Measurements from ENCODE around the gene TMPRSS2. TPM values are rescaled to one million over a fixed set of nuclear protein-coding genes. Genes with fewer than 3 reads are reported as not detected.

TMPRSS2 gene
- total RNA-seq, 1 experiment from 2014 or later, result 2.6 TPM

DNA sequence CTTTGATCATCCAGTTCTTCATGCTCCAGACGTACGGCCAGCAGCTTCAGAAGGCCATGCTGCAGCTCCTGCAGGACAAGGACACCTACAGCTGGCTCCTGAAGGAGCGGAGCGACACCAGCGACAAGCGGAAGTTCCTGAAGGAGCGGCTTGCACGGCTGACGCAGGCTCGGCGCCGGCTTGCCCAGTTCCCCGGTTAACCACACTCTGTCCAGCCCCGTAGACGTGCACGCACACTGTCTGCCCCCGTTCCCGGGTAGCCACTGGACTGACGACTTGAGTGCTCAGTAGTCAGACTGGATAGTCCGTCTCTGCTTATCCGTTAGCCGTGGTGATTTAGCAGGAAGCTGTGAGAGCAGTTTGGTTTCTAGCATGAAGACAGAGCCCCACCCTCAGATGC is 49.4 kb downstream of the TMPRSS2 start:
- Histone ChIP-seq H3K4me3 (ENCODE audit: insufficient read depth, low read depth, low read length) (no peak overlapping the region), H3K27me3 (ENCODE audit: control insufficient read depth, insufficient read depth, low read length) (no peaks in the 10 kb centered on the region), H3K36me3 (replicated peaks; ENCODE audit: control insufficient read depth, insufficient read depth, low read length) (no peaks in the 10 kb centered on the region)
- DNase-seq, result no peak

DNA sequence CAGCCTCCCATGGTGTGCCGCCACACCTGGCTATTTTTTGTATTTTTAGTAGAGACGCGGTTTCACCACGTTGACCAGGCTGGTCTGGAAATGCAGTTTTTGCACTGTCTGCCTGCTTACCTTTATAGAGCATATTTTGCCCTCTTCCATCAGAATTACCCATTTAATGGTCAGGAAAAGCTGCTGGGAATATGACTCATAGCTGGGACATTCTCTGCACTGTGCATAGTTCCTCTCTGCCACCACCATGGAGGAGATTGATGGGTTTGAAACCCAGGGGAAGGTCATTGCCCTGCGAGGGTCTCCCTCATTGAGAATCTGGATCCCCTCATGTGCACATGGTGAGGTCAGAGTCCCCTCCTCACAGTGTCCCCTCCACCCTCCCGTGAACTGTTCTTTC is 49.8 kb downstream of the TMPRSS2 start:
- Histone ChIP-seq H3K36me3 (replicated peaks; ENCODE audit: control insufficient read depth, insufficient read depth, low read length) (no peaks in the 10 kb centered on the region), H3K27me3 (ENCODE audit: control insufficient read depth, insufficient read depth, low read length) (no peaks in the 10 kb centered on the region), H3K4me3 (ENCODE audit: insufficient read depth, low read depth, low read length) (no peak overlapping the region)
- DNase-seq, result no peak

DNA sequence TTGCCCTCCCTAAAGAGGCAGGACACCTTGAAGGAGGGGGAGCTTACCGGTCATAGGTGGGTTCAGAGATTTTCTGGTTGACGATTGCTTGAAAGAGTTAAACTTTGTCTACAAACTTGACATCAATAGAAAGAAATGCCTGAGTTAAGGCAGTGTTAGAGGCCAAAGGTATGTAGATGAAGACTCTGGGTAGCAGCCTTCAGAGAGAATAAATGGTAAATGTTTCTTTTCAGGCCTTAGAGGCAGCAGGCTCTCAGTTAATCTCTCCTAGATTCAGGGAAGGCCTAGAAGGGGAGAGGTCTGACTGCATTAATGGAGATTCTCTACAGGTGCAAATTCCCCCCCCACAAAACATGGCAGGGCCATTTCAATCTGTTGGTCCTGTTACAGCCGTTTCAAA is 54.2 kb downstream of the TMPRSS2 start:
- DNase-seq, result no peak
- H3K27me3 ChIP-seq (ENCODE audit: control insufficient read depth, insufficient read depth, low read length), result no peaks in the 10 kb centered on the region; the same call in 1 of the 2 replicates
- H3K4me3 ChIP-seq (ENCODE audit: insufficient read depth, low read depth, low read length), result no peak overlapping the region
- H3K36me3 ChIP-seq (replicated peaks; ENCODE audit: control insufficient read depth, insufficient read depth, low read length), result no peaks in the 10 kb centered on the region

DNA sequence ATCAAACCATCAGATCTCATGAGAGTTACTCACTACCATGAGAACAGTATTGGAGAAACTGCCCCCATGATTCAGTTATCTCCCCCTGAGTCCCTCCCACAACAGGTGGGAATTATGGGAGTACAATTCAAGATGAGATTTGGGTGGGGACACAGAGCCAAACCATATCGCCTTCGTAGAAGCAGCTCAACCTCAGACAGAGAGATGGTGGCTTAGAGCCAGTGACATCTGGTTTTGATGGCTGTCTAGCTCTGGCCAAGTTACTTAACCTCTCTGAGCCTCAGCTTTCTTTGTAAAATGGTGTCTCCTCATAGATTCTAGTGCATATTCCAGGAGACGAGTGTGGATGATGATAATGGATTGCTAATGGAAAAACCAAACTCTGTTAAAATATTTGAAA is 54.8 kb downstream of the TMPRSS2 start:
- Histone ChIP-seq H3K36me3 (replicated peaks; ENCODE audit: control insufficient read depth, insufficient read depth, low read length) (no peaks in the 10 kb centered on the region), H3K4me3 (ENCODE audit: insufficient read depth, low read depth, low read length) (no peak overlapping the region), H3K27me3 (ENCODE audit: control insufficient read depth, insufficient read depth, low read length) (no peaks in the 10 kb centered on the region; the same call in 1 of the 2 replicates)
- no peak for DNase-seq

DNA sequence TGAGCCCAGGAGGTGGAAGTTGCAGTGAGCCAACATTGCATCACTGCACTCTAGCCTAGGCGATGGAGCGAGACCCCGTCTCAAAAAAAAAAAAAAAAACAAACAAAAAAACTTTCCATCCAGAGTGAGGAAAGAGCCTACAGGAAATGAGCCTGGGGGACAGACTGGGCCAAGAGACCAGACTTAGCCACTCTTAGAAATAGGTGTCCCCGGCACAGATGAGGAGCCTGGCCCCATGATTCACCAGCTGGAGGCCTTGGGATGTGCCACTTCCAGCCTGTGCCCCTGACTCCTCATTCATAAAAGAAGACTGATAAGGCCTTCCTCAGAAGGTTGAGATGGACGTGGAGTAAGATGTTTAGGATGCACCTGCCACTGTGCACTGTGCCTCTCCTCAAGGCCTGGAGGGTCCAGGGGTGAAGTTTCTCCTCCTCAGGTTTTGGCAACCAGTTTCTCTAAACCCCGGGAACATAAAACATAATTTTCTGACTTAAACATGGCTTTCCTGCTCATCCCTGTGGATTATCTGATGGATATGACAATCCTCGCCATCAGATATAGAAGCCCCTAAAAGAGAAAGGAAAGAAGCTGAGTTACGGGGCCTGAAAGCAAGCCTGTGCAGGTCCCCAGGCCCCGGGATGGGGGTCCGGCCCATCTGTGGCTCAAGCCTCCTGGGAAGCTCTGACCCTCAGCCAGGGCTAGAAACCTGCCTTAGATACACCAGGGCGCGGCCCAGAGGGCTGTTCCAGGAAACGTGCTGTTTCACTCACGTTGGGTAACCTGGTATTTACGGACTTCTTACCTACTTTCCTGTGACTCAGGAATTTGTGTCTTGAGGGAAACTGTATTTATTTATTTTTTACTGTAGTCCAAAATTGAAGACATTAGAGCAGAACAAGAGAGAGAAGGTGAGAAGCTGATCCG is 55.9 kb downstream of the TMPRSS2 start:
- no peak for DNase-seq
- no peak overlapping the region for H3K4me3 ChIP-seq (ENCODE audit: insufficient read depth, low read depth, low read length)
- no peaks in the 10 kb centered on the region; the same call in 1 of the 2 replicates for H3K27me3 ChIP-seq (ENCODE audit: control insufficient read depth, insufficient read depth, low read length)
- no peaks in the 10 kb centered on the region for H3K36me3 ChIP-seq (replicated peaks; ENCODE audit: control insufficient read depth, insufficient read depth, low read length)

DNA sequence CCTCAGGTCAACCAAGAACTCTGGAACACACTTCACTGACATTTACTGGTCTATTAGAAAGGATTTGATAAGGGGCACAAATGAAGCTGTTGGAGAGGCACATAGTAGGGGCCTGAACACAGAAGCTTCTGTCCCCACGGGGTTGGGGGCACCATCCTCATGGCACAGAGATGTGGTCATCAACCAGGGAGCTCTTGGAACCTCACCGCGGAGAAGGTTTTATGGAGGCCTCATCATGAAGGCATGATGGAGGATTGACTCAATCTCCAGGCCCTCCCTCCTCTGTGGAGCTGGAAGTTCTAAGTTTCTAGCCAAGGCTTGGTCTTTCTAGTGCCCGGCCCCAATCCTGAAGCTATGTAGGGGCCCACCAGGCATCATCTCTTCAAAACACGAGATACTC is 58.3 kb downstream of the TMPRSS2 start:
- Histone ChIP-seq H3K27me3 (ENCODE audit: control insufficient read depth, insufficient read depth, low read length) (no peaks in the 10 kb centered on the region; the same call in 1 of the 2 replicates), H3K36me3 (replicated peaks; ENCODE audit: control insufficient read depth, insufficient read depth, low read length) (no peaks in the 10 kb centered on the region)
- no peak for DNase-seq

DNA sequence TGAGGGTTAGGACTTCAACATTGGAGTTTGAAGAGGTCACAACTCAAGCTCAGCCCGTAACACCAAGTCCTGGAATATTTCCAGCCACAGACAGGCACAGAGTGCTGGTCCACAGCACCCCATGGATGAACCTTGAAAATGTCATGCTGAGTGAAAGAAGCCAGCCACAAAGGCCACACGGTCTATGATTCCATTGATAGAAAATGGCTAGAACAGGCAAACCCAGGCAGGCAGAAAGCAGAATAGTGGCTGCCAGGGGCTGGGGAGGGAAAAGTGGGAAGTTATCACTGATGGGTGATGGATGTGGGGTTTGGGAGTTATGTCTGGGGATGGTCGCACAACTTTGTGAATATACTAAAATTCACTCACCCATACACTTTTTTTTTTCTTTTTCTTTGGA is 60.6 kb downstream of the TMPRSS2 start:
- no peak for DNase-seq
- H3K27me3 ChIP-seq (ENCODE audit: control insufficient read depth, insufficient read depth, low read length), result no peaks in the 10 kb centered on the region
- H3K36me3 ChIP-seq (replicated peaks; ENCODE audit: control insufficient read depth, insufficient read depth, low read length), result no peaks in the 10 kb centered on the region
- no peak overlapping the region for H3K4me3 ChIP-seq (ENCODE audit: insufficient read depth, low read depth, low read length)

More for the DNA sequence above, 58.3 kb downstream of the TMPRSS2 start:
- no peak overlapping the region for H3K4me3 ChIP-seq (ENCODE audit: insufficient read depth, low read depth, low read length)

DNA sequence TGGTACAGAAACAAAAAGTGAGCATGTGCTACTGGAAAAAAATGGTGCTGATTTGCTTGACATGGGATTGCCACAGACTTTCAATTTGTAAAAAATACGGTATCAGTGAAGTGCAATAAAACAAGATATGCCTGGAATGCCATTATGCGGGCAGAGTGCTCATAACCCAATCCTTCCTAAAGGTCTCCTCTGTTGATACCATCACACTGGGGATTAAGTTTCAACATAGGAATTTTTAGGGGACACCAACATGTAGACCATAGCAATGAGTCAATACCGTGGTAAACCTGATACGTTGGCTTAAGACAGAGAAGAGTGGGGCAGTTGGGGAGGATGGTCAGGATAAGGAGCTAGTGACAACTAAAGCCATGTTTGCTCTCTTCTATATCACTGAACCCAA is 61.4 kb downstream of the TMPRSS2 start:
- no peaks in the 10 kb centered on the region for H3K36me3 ChIP-seq (replicated peaks; ENCODE audit: control insufficient read depth, insufficient read depth, low read length)
- DNase-seq, result no peak

DNA sequence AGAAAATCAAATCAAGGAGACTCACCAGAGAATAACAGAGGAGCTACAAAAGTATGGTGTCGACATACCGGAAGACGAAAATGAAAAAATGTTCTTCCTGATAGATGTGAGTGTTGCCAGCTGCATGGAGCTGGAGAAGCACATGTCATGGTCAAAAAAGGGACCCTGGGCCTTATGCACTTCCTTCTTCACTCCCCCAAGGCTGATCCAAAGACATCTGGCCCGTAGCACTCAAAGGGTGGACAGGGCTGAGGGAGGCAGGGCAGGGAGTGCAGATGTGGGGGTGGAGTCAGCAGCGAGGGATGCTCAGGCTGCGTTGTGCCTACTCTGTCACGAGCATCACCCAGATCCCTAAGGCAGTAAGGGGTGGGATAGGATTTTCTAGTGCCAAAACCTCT is 62.5 kb downstream of the TMPRSS2 start:
- no peaks in the 10 kb centered on the region for H3K27me3 ChIP-seq (ENCODE audit: control insufficient read depth, insufficient read depth, low read length)
- H3K36me3 ChIP-seq (replicated peaks; ENCODE audit: control insufficient read depth, insufficient read depth, low read length), result no peaks in the 10 kb centered on the region
- no peak overlapping the region for H3K4me3 ChIP-seq (ENCODE audit: insufficient read depth, low read depth, low read length)
- DNase-seq, result no peak

More for the DNA sequence above, 61.4 kb downstream of the TMPRSS2 start:
- Histone ChIP-seq H3K4me3 (ENCODE audit: insufficient read depth, low read depth, low read length) (no peak overlapping the region), H3K27me3 (ENCODE audit: control insufficient read depth, insufficient read depth, low read length) (no peaks in the 10 kb centered on the region)

DNA sequence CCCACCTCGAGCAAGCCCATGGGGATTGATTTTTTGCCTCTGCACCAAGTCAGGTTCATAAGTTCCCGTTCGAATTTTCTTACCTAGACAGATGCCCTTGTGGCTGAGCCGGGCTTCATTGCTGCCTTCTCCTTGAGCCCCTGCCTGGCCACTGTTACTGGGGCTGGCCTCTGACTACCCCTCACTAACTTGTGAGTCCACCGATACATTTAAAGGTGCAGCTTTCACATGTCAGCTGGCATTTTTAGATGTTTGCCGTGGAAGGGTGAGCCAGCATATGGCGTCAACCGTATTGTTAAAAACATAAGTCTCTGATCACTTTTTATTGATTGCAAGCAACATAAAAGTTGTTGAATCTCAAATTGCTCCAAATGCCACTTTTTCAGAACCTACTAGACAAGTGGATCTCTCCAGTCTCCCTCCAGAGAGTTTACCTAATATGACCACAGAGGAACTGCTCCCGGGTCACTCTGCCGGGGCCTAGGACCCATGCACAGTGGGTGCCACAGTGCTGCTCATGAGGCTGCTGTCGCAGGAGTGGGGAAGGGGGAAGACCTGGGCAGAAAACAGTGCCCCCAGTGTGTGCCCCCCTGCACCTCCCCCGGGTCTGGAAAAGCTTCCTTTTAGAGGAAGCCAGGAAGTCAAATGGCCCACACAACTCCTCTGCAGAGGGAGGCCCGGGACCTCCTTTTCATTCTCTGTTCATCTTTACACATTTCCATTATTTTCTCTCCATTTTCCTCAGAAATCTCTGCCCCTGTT is 63.1 kb downstream of the TMPRSS2 start:
- DNase-seq, result no peak
- no peak overlapping the region for H3K4me3 ChIP-seq (ENCODE audit: insufficient read depth, low read depth, low read length)
- H3K36me3 ChIP-seq (replicated peaks; ENCODE audit: control insufficient read depth, insufficient read depth, low read length), result no peaks in the 10 kb centered on the region
- H3K27me3 ChIP-seq (ENCODE audit: control insufficient read depth, insufficient read depth, low read length), result no peaks in the 10 kb centered on the region; the same call in 1 of the 2 replicates

DNA sequence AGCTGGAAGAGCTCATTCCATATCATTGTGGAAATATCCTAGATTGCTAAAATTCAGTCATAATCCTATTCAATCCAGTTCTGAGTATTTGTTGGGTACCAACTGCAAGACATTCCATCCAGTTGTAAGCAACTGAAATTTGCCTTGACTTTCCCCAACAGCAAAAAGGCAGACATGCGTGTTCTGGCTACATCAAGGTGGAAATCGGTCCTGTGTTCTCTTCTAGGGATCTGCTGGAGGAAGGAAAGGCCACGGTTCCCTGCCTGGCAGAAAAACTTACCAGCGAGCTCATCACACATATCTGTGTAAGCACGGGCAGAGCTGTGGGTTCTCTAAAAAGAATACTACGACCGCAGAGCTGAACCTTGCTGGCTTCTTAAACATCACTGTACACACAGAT is 64.4 kb downstream of the TMPRSS2 start:
- H3K27me3 ChIP-seq (ENCODE audit: control insufficient read depth, insufficient read depth, low read length), result no peaks in the 10 kb centered on the region; the same call in 1 of the 2 replicates
- H3K4me3 ChIP-seq (ENCODE audit: insufficient read depth, low read depth, low read length), result no peak overlapping the region
- no peak for DNase-seq
- H3K36me3 ChIP-seq (replicated peaks; ENCODE audit: control insufficient read depth, insufficient read depth, low read length), result no peaks in the 10 kb centered on the region

DNA sequence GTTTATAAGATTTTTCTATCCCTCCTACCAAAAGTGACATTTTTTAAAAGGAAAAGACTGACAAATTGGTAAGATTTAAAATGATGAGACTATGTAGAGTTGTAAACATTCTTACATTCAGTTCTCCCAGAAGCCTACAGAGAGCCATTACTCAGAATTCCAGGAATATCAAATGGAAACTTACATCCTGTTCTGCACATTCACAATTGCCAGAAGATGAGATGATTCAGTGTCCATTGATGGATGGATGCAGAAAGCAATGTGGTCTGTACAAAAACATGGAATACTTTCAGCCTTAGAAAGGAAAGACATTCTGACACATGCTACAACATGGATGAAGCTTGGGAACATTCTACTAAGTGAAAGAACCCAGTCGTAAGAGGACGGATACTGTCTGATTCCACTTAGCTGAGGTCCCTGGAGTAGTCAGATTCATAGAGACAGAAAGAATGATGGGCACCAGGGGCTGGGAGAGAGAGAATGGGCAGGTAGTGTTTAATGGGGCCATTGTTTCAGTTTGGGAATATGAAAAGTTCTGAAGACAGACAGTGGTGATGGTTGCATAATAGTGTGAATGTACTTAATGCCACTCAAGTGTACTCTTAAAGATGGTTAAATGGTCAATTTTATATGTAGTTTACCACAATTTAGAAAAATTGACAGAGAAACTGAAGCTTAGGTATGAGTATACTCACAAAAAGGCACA is 65.3 kb downstream of the TMPRSS2 start:
- DNase-seq, result no peak
- H3K27me3 ChIP-seq (ENCODE audit: control insufficient read depth, insufficient read depth, low read length), result no peaks in the 10 kb centered on the region; the same call in 1 of the 2 replicates
- no peaks in the 10 kb centered on the region for H3K36me3 ChIP-seq (replicated peaks; ENCODE audit: control insufficient read depth, insufficient read depth, low read length)
- no peak overlapping the region for H3K4me3 ChIP-seq (ENCODE audit: insufficient read depth, low read depth, low read length)

DNA sequence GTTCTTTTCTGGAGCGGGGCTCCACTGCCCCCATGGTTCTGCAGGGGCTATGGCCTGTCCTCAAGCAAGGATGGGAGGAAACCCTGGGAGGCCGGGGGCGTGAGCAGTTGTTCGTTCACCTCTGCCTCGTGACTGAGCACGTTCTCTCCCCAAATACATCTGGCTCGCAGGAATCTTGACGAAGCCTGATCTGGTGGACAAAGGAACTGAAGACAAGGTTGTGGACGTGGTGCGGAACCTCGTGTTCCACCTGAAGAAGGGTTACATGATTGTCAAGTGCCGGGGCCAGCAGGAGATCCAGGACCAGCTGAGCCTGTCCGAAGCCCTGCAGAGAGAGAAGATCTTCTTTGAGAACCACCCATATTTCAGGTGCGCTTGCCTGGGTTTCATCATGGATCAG is 66.4 kb downstream of the TMPRSS2 start:
- Histone ChIP-seq H3K27me3 (ENCODE audit: control insufficient read depth, insufficient read depth, low read length) (no peaks in the 10 kb centered on the region; the same call in 1 of the 2 replicates), H3K4me3 (ENCODE audit: insufficient read depth, low read depth, low read length) (no peak overlapping the region), H3K36me3 (replicated peaks; ENCODE audit: control insufficient read depth, insufficient read depth, low read length) (no peaks in the 10 kb centered on the region)
- no peak for DNase-seq

DNA sequence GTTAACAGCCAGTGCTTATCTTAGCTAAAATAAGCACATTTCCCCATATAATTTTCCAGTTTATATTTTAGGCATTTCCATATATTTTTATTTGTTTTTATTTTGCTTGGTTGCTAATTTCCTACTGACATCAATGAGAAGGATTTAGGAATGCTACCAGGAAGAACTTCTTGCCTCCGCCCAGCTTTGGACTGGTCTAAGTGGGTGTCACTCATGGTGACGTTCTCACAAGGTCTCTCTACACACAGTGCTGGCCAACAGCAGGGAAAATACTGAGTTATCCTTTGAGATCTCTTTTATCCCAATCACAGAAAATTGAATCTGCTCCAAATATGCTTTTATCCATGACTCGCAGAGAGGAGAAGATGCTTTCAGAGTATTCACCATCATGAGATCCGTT is 68.7 kb downstream of the TMPRSS2 start:
- Histone ChIP-seq H3K4me3 (ENCODE audit: insufficient read depth, low read depth, low read length) (no peak overlapping the region), H3K27me3 (ENCODE audit: control insufficient read depth, insufficient read depth, low read length) (no peaks in the 10 kb centered on the region; the same call in 1 of the 2 replicates), H3K36me3 (replicated peaks; ENCODE audit: control insufficient read depth, insufficient read depth, low read length) (no peaks in the 10 kb centered on the region)
- no peak for DNase-seq

Data from H7 (cell line).